H1 (cell line): ENCODE data around the gene GADL1. TPM values are rescaled to one million over a fixed set of nuclear protein-coding genes. Genes with fewer than 3 reads are reported as not detected.

Source experiments
- CTCF ChIA-PET: fragments of 300-600 bp; sonication (Branson Sonifier 250); formaldehyde crosslinking; loops from one replicate; lab custom pipeline; 2021; ENCODE audit not compliant: partially characterized antibody; lab: Charles Lee
- POLR2A ChIA-PET: fragments of 300-600 bp; sonication (Branson Sonifier 250); formaldehyde crosslinking; loops from one replicate; lab custom pipeline; 2021; ENCODE audit warnings: inconsistent platforms; ENCODE audit not compliant: partially characterized antibody; lab: Charles Lee
- DNase-seq, 2 experiments: peaks; one replicate each; pipeline versions ENCODE4 v3.0.0 to v3.0.0-alpha.2; 2010 to 2022; ENCODE audit warnings: low spot score in 2 of 2, low read depth in 1 of 2, mixed read lengths in 1 of 2
- FAIRE-seq: peaks from 2 replicates; lab custom pipeline; 2011; peaks lifted over from hg19 to GRCh38; lab: Jason Lieb, UNC
- H2AFZ ChIP-seq: 2 replicates; pipeline ENCODE4 v1.8.1; 2012; ENCODE audit warnings: low read length, inconsistent platforms
- H2AK5ac ChIP-seq: 2 replicates; pipeline ENCODE4 v1.6.1; 2013; ENCODE audit warnings: low read depth, low read length
- H2BK120ac ChIP-seq: replicated peaks from 2 replicates; pipeline ENCODE3; 2013; ENCODE audit warnings: low read depth, low read length, inconsistent platforms
- H2BK12ac ChIP-seq: 2 replicates; pipeline ENCODE4 v1.6.1; 2013; ENCODE audit warnings: low read depth, low read length
- H2BK15ac ChIP-seq: 2 replicates; pipeline ENCODE4 v1.6.1; 2013; ENCODE audit warnings: low read length
- H2BK20ac ChIP-seq: 2 replicates; pipeline ENCODE4 v1.6.1; 2013; ENCODE audit warnings: low read length
- H2BK5ac ChIP-seq: 2 replicates; pipeline ENCODE4 v1.6.1; 2013; ENCODE audit warnings: low read depth, low read length
- H3K14ac ChIP-seq: 2 replicates; pipeline ENCODE4 v1.6.1; 2013; ENCODE audit warnings: inconsistent platforms; ENCODE audit not compliant: insufficient read length
- H3K18ac ChIP-seq: 2 replicates; pipeline ENCODE4 v1.6.1; 2013; ENCODE audit warnings: low read length; ENCODE audit errors: extremely low read depth
- H3K23ac ChIP-seq: 2 replicates; pipeline ENCODE4 v1.6.1; 2013; ENCODE audit warnings: inconsistent platforms; ENCODE audit not compliant: insufficient read length
- H3K23me2 ChIP-seq: 2 replicates; pipeline ENCODE4 v1.6.1; 2013; ENCODE audit warnings: low read depth, low read length
- H3K27ac ChIP-seq: 2 replicates; pipeline ENCODE4 v1.6.1; 2011; ENCODE audit warnings: low read depth, low read length, inconsistent platforms
- H3K27me3 ChIP-seq, 4 experiments: replicated peaks in 1 of 4; 1 replicate in 1 of 4; 2 replicates in 3 of 4; pipeline versions ENCODE4 v1.6.1 to v1.8.1; 2011 to 2013; ENCODE audit warnings: low read length in 3 of 4, mild to moderate bottlenecking in 3 of 4, inconsistent platforms in 2 of 4, mixed read lengths in 2 of 4, moderate library complexity in 1 of 4; ENCODE audit not compliant: control insufficient read depth in 3 of 4, insufficient read depth in 3 of 4; ENCODE audit errors: extremely low read depth in 1 of 4
- H3K36me3 ChIP-seq, 4 experiments: 2 replicates each; pipeline versions ENCODE4 v1.6.1 to v1.8.1; 2011 to 2013; ENCODE audit warnings: mild to moderate bottlenecking in 4 of 4, low read length in 3 of 4, moderate library complexity in 2 of 4, control low read depth in 1 of 4, inconsistent platforms in 1 of 4; ENCODE audit not compliant: insufficient read depth in 4 of 4, control insufficient read depth in 2 of 4
- H3K4ac ChIP-seq: replicated peaks from 2 replicates; pipeline ENCODE3; 2013; ENCODE audit warnings: low read length, low read depth, mixed read lengths, inconsistent platforms; ENCODE audit not compliant: insufficient read length
- H3K4me1 ChIP-seq, 4 experiments: replicated peaks in 1 of 4; 1 replicate in 1 of 4; 2 replicates in 3 of 4; pipeline versions ENCODE4 v1.6.1 to v1.8.1; 2011 to 2013; ENCODE audit warnings: low read length in 3 of 4, inconsistent platforms in 2 of 4, mixed read lengths in 1 of 4; ENCODE audit not compliant: insufficient read depth in 4 of 4, control insufficient read depth in 3 of 4
- H3K4me2 ChIP-seq, 2 experiments: 2 replicates each; pipeline versions ENCODE4 v1.6.1 to v1.8.1; 2011 to 2013; ENCODE audit warnings: low read depth in 2 of 2, low read length in 2 of 2, control low read depth in 1 of 2, inconsistent platforms in 1 of 2, mild to moderate bottlenecking in 1 of 2; ENCODE audit not compliant: insufficient read depth in 1 of 2
- H3K4me3 ChIP-seq, 4 experiments: fragments of 200-600, 300-600 bp in 1 of 4; sonication (generic), shearing (Covaris generic), sonication (Bioruptor Twin) in 1 of 4; 2 replicates each; pipeline versions ENCODE4 v1.5.1 to v1.8.1; 2011 to 2016; ENCODE audit warnings: low read length in 4 of 4, low read depth in 3 of 4, control low read depth in 2 of 4, inconsistent platforms in 2 of 4, mild to moderate bottlenecking in 2 of 4, mixed read lengths in 1 of 4, moderate library complexity in 1 of 4; ENCODE audit not compliant: insufficient read depth in 2 of 4; ENCODE audit errors: extremely low read depth in 1 of 4
- H3K56ac ChIP-seq: replicated peaks from 2 replicates; pipeline ENCODE3; 2013; ENCODE audit warnings: low read depth, mild to moderate bottlenecking, mixed read lengths, low read length, inconsistent platforms; ENCODE audit not compliant: insufficient read length
- H3K79me1 ChIP-seq: 2 replicates; pipeline ENCODE4 v1.6.1; 2013; ENCODE audit warnings: low read depth, low read length, control low read depth
- H3K79me2 ChIP-seq, 2 experiments: 2 replicates each; pipeline versions ENCODE4 v1.6.1 to v1.8.1; 2012 to 2013; ENCODE audit warnings: low read length in 2 of 2, mild to moderate bottlenecking in 2 of 2, inconsistent platforms in 1 of 2; ENCODE audit not compliant: insufficient read depth in 2 of 2, control insufficient read depth in 1 of 2
- H3K9ac ChIP-seq, 4 experiments: replicated peaks in 1 of 4; 1 replicate in 1 of 4; 2 replicates in 3 of 4; pipeline versions ENCODE4 v1.6.1 to v1.8.1; 2011 to 2013; ENCODE audit warnings: low read depth in 3 of 4, low read length in 3 of 4, control low read depth in 2 of 4, mild to moderate bottlenecking in 2 of 4, moderate library complexity in 2 of 4, inconsistent platforms in 1 of 4; ENCODE audit errors: extremely low read depth in 1 of 4
- H3K9me3 ChIP-seq, 2 experiments: 2 replicates each; pipeline versions ENCODE4 v1.6.1 to v1.8.1; 2012 to 2013; ENCODE audit warnings: mild to moderate bottlenecking in 2 of 2, moderate library complexity in 2 of 2, control low read depth in 1 of 2, inconsistent platforms in 1 of 2, low read depth in 1 of 2, low read length in 1 of 2, mixed read lengths in 1 of 2; ENCODE audit not compliant: insufficient read depth in 2 of 2
- H4K20me1 ChIP-seq, 2 experiments: replicated peaks in 1 of 2; 2 replicates each; pipeline versions ENCODE3 to v1.8.1; 2011 to 2013; ENCODE audit warnings: inconsistent platforms in 2 of 2, low read length in 2 of 2, mild to moderate bottlenecking in 1 of 2; ENCODE audit not compliant: insufficient read depth in 2 of 2, control insufficient read depth in 1 of 2
- H4K5ac ChIP-seq: 2 replicates; pipeline ENCODE4 v1.6.1; 2013; ENCODE audit warnings: low read length, low read depth, mixed read lengths, inconsistent platforms; ENCODE audit not compliant: insufficient read length
- H4K8ac ChIP-seq: 2 replicates; pipeline ENCODE4 v1.8.0; 2013; ENCODE audit warnings: mild to moderate bottlenecking, moderate library complexity, low read length, inconsistent platforms; ENCODE audit not compliant: insufficient read depth; ENCODE audit errors: extremely low read depth
- H4K91ac ChIP-seq: replicated peaks from 2 replicates; pipeline ENCODE3; 2013; ENCODE audit warnings: low read length, mixed read lengths, inconsistent platforms; ENCODE audit not compliant: insufficient read length
- BCL11A ChIP-seq, 2 experiments: IDR thresholded peaks; one replicate each; pipeline ENCODE4 v1.6.1; 2011; ENCODE audit warnings: low read depth in 2 of 2, low read length in 2 of 2, mild to moderate bottlenecking in 2 of 2
- CBX5 ChIP-seq: fragments of 300-800, 300-1000 bp; sonication (generic); IDR thresholded peaks from 2 replicates; pipeline ENCODE4 v1.7.1; 2016; ENCODE audit warnings: antibody characterized with exemption, low read length, low read depth
- CHD2 ChIP-seq: IDR thresholded peaks from 2 replicates; pipeline ENCODE4 v1.6.1; 2012; ENCODE audit warnings: low read length, improper control_type of control experiment
- GABPA ChIP-seq: IDR thresholded peaks from 2 replicates; pipeline ENCODE4 v1.6.1; 2011; ENCODE audit warnings: mild to moderate bottlenecking, low read length, moderate library complexity, borderline replicate concordance; ENCODE audit not compliant: insufficient read depth
- HDAC2 ChIP-seq, 2 experiments: fragments of 300-600 bp in 1 of 2; sonication (generic) in 1 of 2; IDR thresholded peaks; 2 replicates each; pipeline ENCODE4 v1.6.1; 2011 to 2012; ENCODE audit warnings: low read depth in 2 of 2, low read length in 2 of 2, mild to moderate bottlenecking in 2 of 2, moderate library complexity in 2 of 2, borderline replicate concordance in 1 of 2, inconsistent platforms in 1 of 2
- KDM1A ChIP-seq: fragments of 200-600, 300-600 bp; sonication (generic); IDR thresholded peaks from 2 replicates; pipeline ENCODE4 v1.7.1; 2016; ENCODE audit warnings: mild to moderate bottlenecking, low read length, borderline replicate concordance
- NRF1 ChIP-seq: IDR thresholded peaks from 2 replicates; pipeline ENCODE4 v1.6.1; 2011; ENCODE audit warnings: mild to moderate bottlenecking, low read depth, low read length, improper control_type of control experiment
- POU5F1 ChIP-seq: IDR thresholded peaks from 2 replicates; pipeline ENCODE4 v1.6.1; 2011; ENCODE audit warnings: low read depth, mild to moderate bottlenecking, low read length, moderate library complexity
- RAD21 ChIP-seq, 2 experiments: IDR thresholded peaks in 1 of 2; conservative IDR thresholded peaks in 1 of 2; 2 replicates each; pipeline ENCODE4 v1.6.1; 2011; ENCODE audit warnings: low read depth in 2 of 2, low read length in 2 of 2, improper control_type of control experiment in 1 of 2, inconsistent platforms in 1 of 2, mild to moderate bottlenecking in 1 of 2, moderate library complexity in 1 of 2
- RBBP5 ChIP-seq: IDR thresholded peaks from 2 replicates; pipeline ENCODE4 v1.7.1; 2012; ENCODE audit warnings: low read depth, mild to moderate bottlenecking, inconsistent platforms, low read length, moderate library complexity, borderline replicate concordance
- SAP30 ChIP-seq: fragments of 300-600 bp; sonication (generic); IDR thresholded peaks from 2 replicates; pipeline ENCODE4 v1.7.1; 2012; ENCODE audit warnings: low read length, moderate library complexity, mild to moderate bottlenecking, inconsistent platforms; ENCODE audit not compliant: insufficient read depth, insufficient replicate concordance
- SIN3A ChIP-seq, 2 experiments: IDR thresholded peaks in 1 of 2; conservative IDR thresholded peaks in 1 of 2; 2 replicates each; pipeline ENCODE4 v1.6.1; 2011 to 2012; ENCODE audit warnings: low read length in 2 of 2, improper control_type of control experiment in 1 of 2, low read depth in 1 of 2, mild to moderate bottlenecking in 1 of 2
- TAF1 ChIP-seq: IDR thresholded peaks from 2 replicates; pipeline ENCODE4 v1.6.1; 2011; ENCODE audit warnings: mild to moderate bottlenecking, low read depth, low read length
- WGBS, 2 experiments: shearing (Covaris generic) in 1 of 2; methylation state at CpG; one replicate each; pipeline versions ENCODE4 v1.1.6 to v1.1.7; 2013 to 2015; ENCODE audit warnings: low lambda C conversion rate in 2 of 2, mixed read lengths in 2 of 2, inconsistent platforms in 1 of 2, low coverage in 1 of 2, missing lambda C conversion rate in 1 of 2; ENCODE audit not compliant: insufficient replicate concordance in 2 of 2, insufficient coverage in 1 of 2, insufficient read length in 1 of 2; ENCODE audit errors: extremely low coverage in 1 of 2, missing lambda C conversion rate in 1 of 2; 5-methylcytosine and 5-hydroxymethylcytosine counted together
- polyA plus RNA-seq, 7 experiments: library from polyadenylated mRNA; depleted of rRNA in 3 of 7; stranded (reverse) in 5 of 7; unstranded in 2 of 7; fragments of >200 nt in 5 of 7; fragments of 200-250 nt in 2 of 7; gene quantifications; 1 replicate in 5 of 7; 2 replicates in 1 of 7; 4 replicates in 1 of 7; pipeline versions ENCODE4 v1.2.1 to v1.2.3, GENCODE V29; 2011 to 2013; ENCODE audit warnings: missing spikeins in 2 of 7, mixed read lengths in 2 of 7
- total RNA-seq: library from RNA; stranded (reverse); fragmentation: NEBNext Ultra II Directional; extraction: Animal tissue kit (Norgen Biotek cat#: 25700); gene quantifications from 2 replicates; pipeline ENCODE4 v1.2.1, GENCODE V29; 2021

GADL1 gene
- total and polyA plus RNA-seq, 2 of the 8 experiments (the other 6 are each of a cell fraction or from before 2014, with no cell fraction given) = 0.03 to 0.30 TPM

- no peak overlapping the region for H2AK5ac ChIP-seq
- no peak overlapping the region for H3K23ac ChIP-seq
- no peak overlapping the region for H3K56ac ChIP-seq
- no peaks in the 10 kb centered on the region for H3K9me3 ChIP-seq
- H2BK12ac ChIP-seq = no peak overlapping the region
- no peak overlapping the region for H3K4me3 ChIP-seq
- no peaks in the 10 kb centered on the region for H3K4me1 ChIP-seq
- CTCF ChIA-PET = interaction anchor here (0.7 to 1.6 kb wide), 4 partner anchors 13 to 542 kb away, joined by 3 to 5 read pairs (median 4); no protein-coding TSS in a partner anchor
- FAIRE-seq (no peak), DNase-seq (no peak)
- no peak overlapping the region for H2BK120ac ChIP-seq
- no peaks in the 10 kb centered on the region for H3K79me1 ChIP-seq
- H3K27ac ChIP-seq = no peak overlapping the region
- no peak overlapping the region for H3K4ac ChIP-seq
- WGBS, 2 experiments = 88% methylated on average over 1 of the region's 1 CpG; no CpG with 5 or more reads in 1 of the 2 experiments
- no peak overlapping the region for H4K91ac ChIP-seq
- no peak overlapping the region for H2BK15ac ChIP-seq
- H3K79me2 ChIP-seq = no peaks in the 10 kb centered on the region
- H3K4me2 ChIP-seq = no peak overlapping the region
- H3K18ac ChIP-seq = no peak overlapping the region
- H3K27me3 ChIP-seq = peaks cover 0 to under 1% (median 0%) of the 10 kb centered on the region in 4 experiments; a peak in 1 of 7 replicates
- no peak overlapping the region for H2AFZ ChIP-seq
- H4K5ac ChIP-seq = no peak overlapping the region
- H2BK20ac ChIP-seq = no peak overlapping the region
- no peaks in the 10 kb centered on the region for H4K20me1 ChIP-seq
- no peaks in the 10 kb centered on the region for H3K23me2 ChIP-seq
- no peak overlapping the region for H3K9ac ChIP-seq
- no peak overlapping the region for H2BK5ac ChIP-seq
- POLR2A ChIA-PET = interaction anchor here (0.7 kb wide), 1 partner anchor 393 kb away, joined by 3 read pairs; no protein-coding TSS in a partner anchor
- no peaks in the 10 kb centered on the region for H3K36me3 ChIP-seq
- no peak overlapping the region for H3K14ac ChIP-seq
- H4K8ac ChIP-seq = no peak overlapping the region
- TF ChIP-seq GABPA = no peak
- TF ChIP-seq SAP30 = no peak
- TF ChIP-seq BCL11A (IDR thresholded peaks at IDR 0.05; ENCODE audit: low read depth in 2 of 2, low read length in 2 of 2) = no peak
- TF ChIP-seq POU5F1 = no peak
- TF ChIP-seq TAF1 = no peak
- no peak for TF ChIP-seq NRF1
- no peak for TF ChIP-seq RBBP5
- no peak for TF ChIP-seq SIN3A (conservative IDR thresholded peaks at IDR 0.05 in 1 of 2, IDR thresholded peaks at IDR 0.05 in 1 of 2; ENCODE audit: low read depth in 1 of 2, low read length in 2 of 2)
- no peak for TF ChIP-seq HDAC2 (IDR thresholded peaks at IDR 0.05; ENCODE audit: borderline replicate concordance in 1 of 2, low read depth in 2 of 2, low read length in 2 of 2)
- TF ChIP-seq RAD21 (IDR thresholded peaks at IDR 0.05 in 1 of 2, conservative IDR thresholded peaks at IDR 0.05 in 1 of 2; ENCODE audit: low read depth in 2 of 2, low read length in 2 of 2) = no peak
- TF ChIP-seq KDM1A = no peak
- no peak for TF ChIP-seq CHD2
- no peak for TF ChIP-seq CBX5
Observed at GRCh38 chr3:30733209-30733608, 161.3 kb downstream of the GADL1 start.
